ENCODE data around the gene WNT5B.
"Not testable (repeated sequence)": the region's sequence is repeated elsewhere in the genome, so short reads cannot be mapped to it uniquely, and the experiment has no call there.

Gene WNT5B

DNA sequence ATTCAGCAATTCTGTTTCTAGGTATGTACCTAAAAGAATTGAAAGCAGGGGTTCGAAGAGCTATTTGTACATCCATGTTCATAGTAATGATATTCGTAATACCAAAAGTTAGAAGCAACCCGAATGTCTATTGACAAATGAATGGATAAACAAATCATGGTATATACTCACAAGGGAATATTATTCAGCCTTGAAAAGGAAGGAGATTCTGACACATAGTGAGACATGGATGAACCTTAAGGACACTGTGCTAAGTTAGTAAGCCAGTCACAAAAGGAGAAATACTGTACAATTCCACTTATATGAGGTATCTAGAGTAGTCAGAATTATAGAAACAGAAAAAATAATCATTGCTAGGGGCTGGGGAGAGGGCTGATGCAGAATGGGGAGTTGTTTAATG is 30.3 kb upstream of the WNT5B start:
- DNase-seq (ENCODE audit: low spot score) = no peak

DNA sequence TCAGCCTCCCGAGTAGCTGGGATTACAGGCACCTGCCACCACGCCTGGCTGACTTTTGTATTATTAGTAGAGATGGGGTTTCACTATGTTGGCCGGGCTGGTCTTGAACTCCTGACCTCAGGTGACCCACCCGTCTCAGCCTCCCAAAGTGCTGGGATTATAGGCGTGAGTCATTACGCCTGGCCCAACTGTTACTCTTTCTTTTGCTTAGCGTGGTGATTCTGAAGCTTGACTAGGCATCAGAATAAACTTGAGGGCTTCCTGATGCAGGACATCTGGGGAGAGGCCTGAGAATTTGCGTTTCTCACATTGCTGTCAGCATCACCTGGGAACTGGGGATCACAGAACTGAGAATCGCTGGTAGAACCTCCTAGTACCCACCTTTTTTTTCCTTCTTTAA is 26.3 kb upstream of the WNT5B start:
- DNase-seq (ENCODE audit: low spot score) = not testable (repeated sequence)

DNA sequence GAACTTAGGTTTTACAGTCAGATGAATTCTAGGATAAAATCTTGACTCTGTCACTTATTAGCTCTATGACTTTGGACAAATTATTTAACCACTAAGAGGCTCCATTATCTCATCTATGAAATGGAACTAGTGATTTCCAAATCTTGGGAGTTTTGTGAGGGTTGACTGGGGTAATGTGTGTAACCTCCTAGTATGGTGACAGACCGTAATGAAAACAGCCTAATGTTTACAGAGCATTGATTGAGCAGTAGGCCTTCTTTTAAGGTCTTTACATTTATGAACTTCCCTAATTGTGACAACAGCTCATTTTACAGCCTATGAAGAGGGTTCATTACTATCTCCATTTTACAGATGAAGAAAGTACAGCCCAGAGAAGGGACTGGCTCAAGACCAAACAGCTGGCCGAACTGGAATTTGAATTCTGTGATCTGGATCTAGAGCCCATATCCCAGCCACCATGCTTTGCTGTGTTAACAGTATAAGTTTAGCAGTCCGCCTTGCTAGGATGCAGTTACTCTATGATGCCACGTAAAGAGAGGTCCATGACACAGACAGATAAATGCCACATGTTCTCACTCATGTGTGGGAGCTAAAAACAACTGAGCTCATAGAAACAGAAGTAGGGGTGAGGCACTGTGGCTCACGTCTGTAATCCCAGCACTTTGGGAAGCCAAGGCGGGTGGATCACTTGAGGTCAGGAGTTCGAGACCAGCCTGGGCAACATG is 25.6 kb upstream of the WNT5B start:
- DNase-seq (ENCODE audit: low spot score) = no peak

DNA sequence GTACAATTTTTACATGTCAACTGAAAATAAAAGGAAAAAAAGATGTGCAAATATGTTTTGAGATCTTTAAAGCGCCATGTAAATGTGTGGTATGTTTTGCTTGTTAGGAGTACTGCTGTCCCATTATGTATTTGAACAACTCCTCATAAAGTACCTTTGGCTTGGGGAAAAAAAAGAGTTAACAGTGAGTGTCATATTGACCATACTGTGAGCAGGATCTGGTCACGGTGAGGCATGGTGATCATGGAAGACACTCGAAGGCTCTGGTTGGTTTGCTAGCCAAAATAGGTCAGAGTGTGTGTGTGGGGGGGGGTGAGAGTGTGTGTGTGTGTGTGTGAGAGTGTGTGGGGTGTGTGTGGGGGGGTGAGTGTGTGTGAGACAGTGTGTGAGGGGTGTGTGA is 24.6 kb upstream of the WNT5B start:
- DNase-seq (ENCODE audit: low spot score) = no peak

DNA sequence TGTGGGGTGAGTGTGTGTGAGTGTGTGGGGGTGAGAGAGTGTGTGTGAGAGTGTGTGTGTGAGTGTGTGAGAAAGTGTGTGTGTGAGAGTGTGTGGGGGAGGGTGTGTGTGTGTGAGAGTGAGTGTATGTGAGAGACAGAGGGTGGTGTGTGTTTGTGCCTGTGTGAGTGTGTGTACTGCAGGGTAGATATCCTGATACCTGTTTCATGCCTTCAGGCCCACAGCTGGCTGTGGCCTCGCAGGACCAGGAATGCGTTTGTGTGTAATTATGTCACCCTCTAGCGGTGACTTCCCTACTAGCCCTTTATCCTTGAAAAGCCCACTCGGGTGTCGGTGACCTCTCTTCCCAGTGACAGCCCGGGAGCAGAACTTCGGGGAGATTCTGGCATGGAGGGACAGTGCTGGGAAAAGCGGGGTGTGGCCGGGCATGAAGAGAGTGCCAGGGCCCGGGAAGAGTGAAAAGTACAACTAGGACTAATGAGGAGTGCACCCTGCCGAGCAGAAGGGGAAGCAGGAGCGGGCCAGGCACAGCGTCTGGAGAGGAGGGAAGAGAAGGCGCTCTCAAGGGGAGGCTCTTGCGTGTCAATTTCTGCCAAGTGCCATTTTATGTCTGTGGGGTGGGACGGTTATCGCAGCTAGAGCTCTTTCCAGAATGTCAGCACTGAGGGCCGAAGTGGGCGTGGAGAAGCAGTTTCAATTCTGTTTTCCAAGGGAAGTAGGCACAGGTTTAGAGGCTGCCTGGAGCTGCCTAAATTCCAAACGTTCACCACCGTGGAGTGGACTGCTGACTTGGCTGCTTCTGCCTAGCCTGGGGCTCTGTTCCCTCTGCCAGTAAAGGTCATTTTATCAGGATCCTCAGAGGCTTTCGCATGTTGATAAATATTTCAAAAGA is 23.7 kb upstream of the WNT5B start:
- DNase-seq (ENCODE audit: low spot score) = peak; percentile 78

DNA sequence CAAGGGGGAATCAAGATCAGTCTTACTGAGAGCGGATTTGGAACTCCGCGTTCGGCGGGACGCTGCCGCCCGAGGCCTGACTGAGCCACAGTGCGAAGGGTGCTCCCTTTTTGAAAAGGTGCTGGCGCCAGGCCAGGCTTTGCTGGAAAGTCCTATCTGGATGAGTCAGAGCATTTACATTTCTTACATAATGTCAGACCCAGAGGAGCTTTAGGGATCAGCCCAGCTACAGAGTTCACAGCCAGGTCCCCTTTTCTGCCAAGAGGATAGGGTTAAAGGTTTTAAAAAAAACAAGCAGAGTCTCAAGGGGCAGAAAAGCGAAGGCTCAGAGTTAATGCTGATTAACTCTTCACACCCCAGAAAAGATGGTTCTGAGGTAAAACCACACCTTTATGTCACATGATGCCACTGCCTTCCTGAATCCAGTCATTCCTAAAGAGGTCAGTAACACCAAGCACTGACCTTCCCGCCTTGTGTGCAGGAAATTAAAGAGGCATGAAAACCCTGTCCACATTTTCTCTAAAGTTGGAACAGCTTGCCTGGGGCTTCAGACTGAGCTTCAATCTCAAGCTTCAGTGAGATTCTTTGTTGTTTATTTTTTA is 22.9 kb upstream of the WNT5B start:
- DNase-seq (ENCODE audit: low spot score) = peak; percentile 51

DNA sequence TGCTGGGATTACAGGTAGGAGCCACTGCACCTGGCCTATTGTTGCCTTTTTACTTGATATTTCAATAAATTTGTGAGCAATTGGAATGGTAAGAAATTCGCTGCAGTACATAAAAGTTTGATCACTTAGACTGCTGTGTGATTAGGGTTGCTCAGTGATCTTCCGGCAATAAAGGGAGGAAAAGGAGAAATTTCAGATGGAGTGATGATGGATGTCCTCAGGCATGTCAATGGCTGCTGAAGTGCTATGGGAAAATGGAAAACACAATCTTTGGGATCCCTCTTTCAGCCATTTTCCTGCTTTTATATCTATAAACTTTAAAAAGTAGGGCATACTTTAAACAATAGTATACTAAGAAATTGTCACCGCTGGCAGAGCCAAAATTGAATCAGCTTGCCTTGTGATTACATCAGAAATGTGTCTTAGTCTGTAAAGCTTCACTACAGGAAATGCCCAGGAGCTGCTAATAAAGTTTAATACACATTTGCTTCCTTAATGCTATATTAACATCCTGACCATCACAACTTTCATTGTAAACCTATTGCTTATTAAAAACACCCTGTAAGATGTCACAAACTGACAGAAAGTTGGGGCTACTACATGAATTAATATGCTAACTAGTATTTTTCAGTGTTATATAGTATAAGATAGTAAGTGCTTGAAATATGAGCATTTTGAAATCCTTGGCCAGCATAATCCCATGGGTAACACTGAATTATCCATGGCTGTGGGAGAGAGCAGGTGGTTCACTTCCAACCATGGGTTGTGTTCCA is 20.9 kb upstream of the WNT5B start:
- DNase-seq (ENCODE audit: low spot score) = no peak

DNA sequence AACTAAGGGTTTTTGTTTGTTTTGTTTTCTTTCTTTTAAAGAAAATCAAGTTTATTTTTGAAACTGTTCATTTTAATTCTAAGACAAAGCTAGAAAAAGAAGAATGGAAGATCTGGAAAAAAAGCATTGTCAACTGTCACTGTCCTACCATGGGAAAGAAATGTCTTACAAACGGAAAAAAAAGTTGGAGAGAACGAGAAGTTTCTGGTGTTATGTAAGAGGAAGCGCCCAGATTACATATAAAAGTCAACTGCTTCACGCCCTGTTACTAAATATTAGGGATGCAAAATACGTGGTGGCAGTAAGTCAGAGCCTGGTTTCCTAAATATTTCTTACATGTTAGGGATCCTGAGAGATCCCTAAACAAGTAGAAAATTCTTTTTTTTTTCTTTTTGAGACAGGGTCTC is 20.3 kb upstream of the WNT5B start:
- no peak for DNase-seq (ENCODE audit: low spot score)

DNA sequence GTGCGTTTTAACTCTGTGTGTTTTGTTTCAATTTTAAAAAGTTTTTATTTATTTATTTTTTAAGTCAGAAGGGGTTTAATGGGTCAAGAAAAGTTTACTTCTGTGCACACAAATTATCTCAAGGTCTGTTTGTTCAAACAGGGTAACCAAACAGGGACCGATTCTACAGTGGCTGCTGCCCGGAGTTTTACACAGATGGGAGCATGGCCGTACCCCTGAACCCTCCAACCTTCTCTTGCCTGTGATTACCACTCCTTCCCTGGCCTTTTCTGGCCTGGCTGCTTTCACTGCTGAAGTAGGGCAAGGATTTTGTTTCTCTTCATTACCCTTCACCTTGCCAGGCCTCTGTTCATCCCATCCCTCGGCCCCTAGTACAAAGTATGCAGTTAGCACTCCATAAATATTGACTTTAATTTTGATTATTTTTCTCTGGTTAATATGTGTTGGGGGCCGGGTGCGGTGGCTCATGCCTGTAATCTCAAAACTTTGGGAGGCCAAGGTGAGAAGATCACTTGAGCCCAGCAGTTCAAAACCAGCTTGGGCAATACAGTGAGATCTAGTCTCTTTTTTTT is 18.9 kb upstream of the WNT5B start:
- DNase-seq (ENCODE audit: low spot score) = no peak

DNA sequence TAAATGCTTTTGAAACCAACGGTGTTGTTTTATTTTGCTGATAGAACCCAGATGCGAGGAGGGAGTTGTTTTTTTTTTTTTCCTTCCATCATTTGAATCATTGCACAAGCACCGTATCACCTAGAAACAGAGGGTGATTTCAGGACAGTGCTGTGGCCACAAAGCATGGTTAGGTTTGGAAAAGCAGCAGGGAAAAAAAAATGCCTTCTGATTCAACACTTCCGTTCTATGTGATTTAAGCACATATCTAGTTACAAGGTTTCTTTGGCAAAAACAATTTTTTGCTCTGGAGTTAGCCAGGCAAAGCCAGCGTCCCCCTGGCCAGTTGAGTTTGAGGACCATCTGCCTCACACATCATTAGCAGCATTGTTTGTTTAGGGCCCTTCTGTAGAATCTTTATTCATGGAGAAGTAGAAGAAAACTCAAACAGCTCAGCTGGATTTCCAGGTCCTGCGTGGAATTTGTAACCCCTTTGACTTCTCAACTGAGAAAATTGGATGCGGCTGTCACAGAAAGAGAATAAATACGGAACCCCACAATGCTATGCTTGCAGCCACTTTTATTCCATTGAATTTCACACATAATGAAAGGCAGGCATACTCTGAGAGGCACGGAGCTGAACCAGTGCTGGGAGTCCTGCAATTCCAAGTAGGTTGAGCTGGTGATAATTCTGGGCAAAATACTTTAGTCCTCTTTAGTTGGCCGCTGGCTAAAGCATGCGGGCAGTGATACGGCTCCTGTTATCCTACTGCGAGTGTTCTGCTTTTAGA is 17.0 kb upstream of the WNT5B start:
- DNase-seq (ENCODE audit: low spot score) = no peak

DNA sequence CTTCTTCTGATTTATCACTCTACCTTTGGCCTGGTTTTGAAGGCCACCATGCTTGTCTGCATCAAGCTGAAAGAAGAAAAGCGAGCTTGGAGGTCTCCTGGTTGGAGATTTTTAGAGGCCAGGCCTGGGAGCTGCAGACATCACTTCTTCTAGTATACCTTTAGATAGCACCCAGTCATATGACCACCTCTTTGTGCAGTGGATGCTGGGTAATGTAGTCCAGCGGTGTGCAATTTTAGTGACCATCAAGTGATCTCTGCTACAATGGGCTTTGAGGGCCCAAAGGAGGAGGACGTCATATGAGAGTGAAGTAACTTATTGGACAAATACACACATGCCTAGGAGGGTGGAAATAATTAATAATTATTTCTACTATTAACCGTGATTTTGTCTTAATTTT is 15.2 kb upstream of the WNT5B start:
- DNase-seq (ENCODE audit: low spot score) = no peak

DNA sequence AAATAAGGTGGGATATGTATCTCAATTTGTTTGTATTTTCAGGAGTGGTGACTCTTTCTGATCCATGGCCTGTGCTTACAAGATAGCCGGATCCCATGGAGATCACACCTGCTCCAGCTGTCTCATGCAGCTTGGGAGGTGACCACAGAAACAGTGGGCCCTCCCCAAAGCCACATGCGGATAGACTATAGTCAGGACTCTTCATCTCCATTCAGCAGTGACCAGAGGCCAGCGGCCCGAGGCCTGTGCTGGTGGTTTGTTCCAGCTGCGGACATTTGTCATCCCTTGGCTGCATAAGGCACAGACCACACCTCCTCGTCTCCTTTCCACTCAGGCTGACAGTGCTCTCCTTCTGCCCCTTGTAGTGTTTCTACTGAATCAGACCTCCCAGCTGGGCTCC is 14.7 kb upstream of the WNT5B start:
- DNase-seq (ENCODE audit: low spot score) = no peak

DNA sequence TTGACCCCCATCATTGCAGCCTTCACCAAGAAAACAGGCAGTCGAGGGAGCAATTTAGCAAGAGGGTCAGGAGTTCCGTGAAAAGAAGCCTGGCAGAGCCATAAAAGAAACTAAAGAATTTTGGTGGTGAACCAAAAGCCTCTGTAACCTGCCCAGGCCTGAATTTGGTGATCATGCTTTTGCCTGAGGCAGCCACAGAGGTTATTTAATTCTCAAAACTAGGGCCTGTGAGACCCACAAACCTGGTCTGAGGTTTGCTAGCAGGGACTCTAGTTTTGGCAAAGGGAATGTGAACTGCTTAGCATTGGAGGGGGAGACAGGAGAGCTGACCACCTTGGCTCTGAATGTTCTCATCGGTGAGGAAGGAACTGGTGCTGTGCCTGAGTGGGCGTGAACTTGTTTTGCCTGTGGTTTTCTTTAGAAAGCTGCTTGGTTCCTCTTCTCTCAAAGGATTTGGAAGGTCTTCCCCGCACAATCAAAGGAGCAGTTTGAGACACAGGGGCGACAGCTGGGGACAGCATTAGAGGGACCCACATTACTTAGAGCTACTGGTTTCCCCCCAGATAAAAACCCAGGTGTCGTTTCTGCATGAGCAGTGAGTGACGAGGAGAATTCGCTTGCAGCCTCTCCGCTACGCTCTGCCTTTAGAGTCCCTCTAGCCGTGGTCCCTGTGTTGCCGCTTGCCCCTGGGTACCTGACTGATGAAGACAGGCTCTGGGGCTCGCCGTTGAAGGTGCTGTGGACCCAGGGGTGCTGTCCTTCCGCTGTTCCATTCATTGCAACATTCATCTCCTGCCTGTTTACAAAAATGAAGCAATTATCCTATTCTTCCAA is 12.6 kb upstream of the WNT5B start:
- no peak for DNase-seq (ENCODE audit: low spot score)

DNA sequence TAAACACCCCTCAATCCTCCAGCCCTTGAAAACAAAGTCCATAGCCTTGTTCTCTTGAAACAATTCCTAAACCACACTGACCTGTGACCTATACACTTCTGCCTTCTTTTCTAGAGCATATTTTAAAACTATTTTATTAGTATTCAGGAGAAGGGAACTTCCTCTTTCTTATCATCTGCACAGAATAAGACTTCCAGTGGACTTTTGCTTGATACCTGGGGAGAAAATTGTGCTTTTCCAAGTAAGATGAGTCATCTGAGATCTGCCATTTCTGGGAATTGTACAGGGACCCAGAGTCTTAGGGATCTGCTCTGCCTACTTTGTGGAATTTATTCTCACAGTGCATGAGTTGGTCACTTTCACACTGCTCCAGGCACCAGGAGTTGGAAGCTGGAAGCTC is 10.5 kb upstream of the WNT5B start:
- DNase-seq (ENCODE audit: low spot score) = no peak

DNA sequence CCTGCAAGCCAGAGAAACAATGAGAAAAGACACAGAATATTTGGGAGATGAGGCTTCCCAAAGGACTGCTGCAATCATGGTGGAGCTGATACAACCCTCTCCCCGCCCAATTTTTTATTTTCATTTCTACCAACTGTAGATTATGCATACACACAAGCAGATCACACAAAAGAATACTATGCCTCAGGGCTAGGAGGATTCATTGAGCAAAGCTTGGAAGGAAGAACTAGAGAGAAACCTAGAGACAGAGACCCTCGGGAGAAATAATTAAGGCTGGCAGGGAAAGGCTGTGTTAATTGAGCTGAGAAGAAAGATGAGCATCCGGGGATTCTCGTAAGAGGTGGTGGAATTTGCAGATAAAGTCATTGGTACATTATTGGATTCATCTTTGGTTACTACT is 9.9 kb upstream of the WNT5B start:
- DNase-seq (ENCODE audit: low spot score) = no peak

DNA sequence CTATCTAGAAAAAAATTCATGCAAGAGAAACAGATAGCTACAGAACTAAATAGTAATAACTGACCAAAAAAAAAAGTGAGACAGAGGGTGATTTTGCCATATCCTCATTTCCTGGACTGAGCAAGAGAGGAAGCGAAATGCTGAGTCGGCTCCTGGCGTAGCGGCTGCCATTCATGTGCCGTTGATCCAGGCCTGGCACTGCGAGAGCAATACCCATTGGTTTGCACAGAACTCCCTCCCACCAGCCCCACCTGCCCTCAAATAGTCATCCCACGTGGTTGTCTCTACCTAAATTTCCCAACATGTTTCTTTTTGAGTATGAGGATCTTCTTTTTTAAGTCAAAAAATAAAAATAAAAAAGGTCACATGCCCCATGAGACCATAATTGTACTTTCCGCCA is 9.4 kb upstream of the WNT5B start:
- DNase-seq (ENCODE audit: low spot score) = no peak

DNA sequence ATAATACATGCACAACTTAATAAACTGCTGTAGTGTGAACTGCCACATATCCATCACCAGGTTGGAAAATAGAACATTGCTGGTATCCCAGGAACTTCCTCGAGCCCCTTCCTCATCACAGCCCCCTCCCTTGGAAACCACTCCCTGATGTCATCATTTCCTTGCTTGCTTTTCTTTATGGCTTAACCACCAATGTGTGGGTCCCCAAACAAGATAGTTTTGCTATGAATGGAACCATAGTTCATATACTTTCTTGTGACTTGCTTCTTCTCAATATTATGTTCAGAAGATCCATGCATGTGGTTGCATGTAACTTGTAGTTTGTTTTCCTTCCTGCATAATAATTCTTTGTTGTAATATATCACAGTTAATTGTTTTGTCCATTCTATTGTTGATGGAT is 8.9 kb upstream of the WNT5B start:
- DNase-seq (ENCODE audit: low spot score) = no peak

DNA sequence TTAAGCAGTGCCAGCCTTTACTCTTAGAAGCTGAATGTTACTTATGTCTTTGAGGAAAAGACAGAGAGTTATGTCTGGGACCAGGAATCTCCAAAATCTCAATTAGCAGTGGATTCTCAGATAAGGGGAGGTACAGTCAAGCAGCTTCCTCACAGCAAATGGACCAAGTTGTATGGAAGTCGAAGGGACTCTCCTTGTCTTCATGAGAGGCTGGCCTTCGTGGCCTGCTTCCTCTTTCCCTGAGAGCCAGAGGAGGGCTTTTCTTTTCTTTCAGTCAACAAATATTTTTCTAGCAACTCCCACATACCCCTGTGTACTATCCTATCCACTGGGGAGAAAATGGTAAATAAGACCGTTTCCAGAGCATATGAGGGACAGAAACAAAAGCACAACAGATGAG is 6.6 kb upstream of the WNT5B start:
- DNase-seq (ENCODE audit: low spot score) = no peak

DNA sequence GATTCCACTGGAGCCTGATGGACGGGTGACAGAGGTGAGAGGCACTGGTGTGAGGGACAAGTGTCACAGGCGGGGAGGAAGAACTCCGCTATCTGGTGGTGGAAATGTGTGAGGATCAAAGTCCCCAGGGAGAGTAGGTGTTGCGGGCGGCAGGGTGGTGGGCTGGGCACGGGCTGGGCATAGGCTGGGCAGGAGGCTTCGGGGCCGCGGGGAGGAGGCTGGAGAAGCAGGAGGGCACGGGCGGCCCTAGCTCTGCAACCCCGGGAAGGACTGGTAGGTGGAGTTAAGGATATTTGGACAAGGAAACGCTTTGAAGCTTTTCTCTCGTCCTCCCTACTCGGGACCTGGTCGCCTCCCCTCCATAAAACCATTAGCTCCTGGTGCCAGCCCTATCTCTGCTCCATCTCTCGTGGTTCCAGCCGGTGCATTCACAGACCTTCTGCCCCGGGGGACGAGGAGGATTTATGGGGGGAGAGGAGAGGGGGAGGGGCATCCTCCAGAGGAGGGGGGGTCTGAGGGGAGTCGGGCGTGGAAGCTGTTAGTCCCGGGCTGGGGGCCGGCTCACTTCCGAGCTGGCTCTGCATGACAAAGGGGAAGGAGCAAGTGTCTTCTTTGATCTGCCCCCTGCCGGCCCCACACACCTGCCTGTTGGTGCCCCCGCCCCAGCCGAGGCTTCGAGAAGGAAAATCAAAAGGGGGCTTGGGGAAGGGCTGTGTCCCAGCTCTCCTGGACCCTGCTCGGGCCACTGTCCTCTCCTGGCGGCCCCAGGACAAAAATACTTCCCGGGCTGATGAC is 504 bp downstream of the WNT5B start:
- DNase-seq (ENCODE audit: low spot score) = no peak

All from CD4-positive, alpha-beta T cell treated with Interleukin-6 at 100 ng/mL for 8 hours (primary cell).